Measurements from ENCODE around the gene MACROD2. TPM values are rescaled to one million over a fixed set of nuclear protein-coding genes. Genes with fewer than 3 reads are reported as not detected.

MACROD2 gene
- total and polyA plus RNA-seq, 9 donors = 3.7 to 25.5 (median 7.8) TPM

GRCh38 chr20:14550655-14551054 is 555.3 kb downstream of the MACROD2 start:
- H3K9me3 ChIP-seq = no peaks in the 10 kb centered on the region
- no peak overlapping the region for H3K4me3 ChIP-seq
- no peaks in the 10 kb centered on the region for H3K4me1 ChIP-seq (ENCODE audit: insufficient read depth)
- no peak for DNase-seq
- H3K27me3 ChIP-seq = no peaks in the 10 kb centered on the region
- no peaks in the 10 kb centered on the region for H3K36me3 ChIP-seq
- no peak for TF ChIP-seq EP300 (IDR thresholded peaks at IDR 0.05)
- no peak for TF ChIP-seq CTCF (IDR thresholded peaks at IDR 0.05)
- no peak for TF ChIP-seq POLR2A (IDR thresholded peaks at IDR 0.05)
- intact Hi-C loops (cut with DNase I) = no loop called here
- no peak overlapping the region for H3K27ac ChIP-seq

- TF ChIP-seq POLR2A (IDR thresholded peaks at IDR 0.05) (no peak), CTCF (IDR thresholded peaks at IDR 0.05) (no peak), EP300 (IDR thresholded peaks at IDR 0.05) (no peak)
- no peak for DNase-seq
- intact Hi-C loops (cut with DNase I) = loop anchor here in 1 of 4 donors (2.0 kb wide), 1 partner anchor 19 kb away; no protein-coding TSS in a partner anchor
- Histone ChIP-seq H3K9me3 (no peaks in the 10 kb centered on the region), H3K27ac (no peak overlapping the region), H3K4me3 (no peak overlapping the region), H3K36me3 (no peaks in the 10 kb centered on the region), H3K4me1 (ENCODE audit: insufficient read depth) (no peaks in the 10 kb centered on the region), H3K27me3 (no peaks in the 10 kb centered on the region)
- 69 to 72% (median 71%) methylated on average over 6 of the region's 6 CpGs for WGBS, 3 donors
Measured at GRCh38 chr20:14553774-14554534, 558.6 kb downstream of the MACROD2 start.

- intact Hi-C loops (cut with DNase I) = loop anchor here in 1 of 4 donors (2.0 kb wide), 1 partner anchor 21 kb away; no protein-coding TSS in a partner anchor
- H3K9me3 ChIP-seq = no peaks in the 10 kb centered on the region
- no peak overlapping the region for H3K4me3 ChIP-seq
- no peak for DNase-seq
- H3K27ac ChIP-seq = no peak overlapping the region
- no peaks in the 10 kb centered on the region for H3K4me1 ChIP-seq (ENCODE audit: insufficient read depth)
- 92 to 96% (median 95%) methylated on average over 3 of the region's 3 CpGs for WGBS, 3 donors
- TF ChIP-seq EP300 (IDR thresholded peaks at IDR 0.05) (no peak), POLR2A (IDR thresholded peaks at IDR 0.05) (no peak), CTCF (IDR thresholded peaks at IDR 0.05) (no peak)
- no peaks in the 10 kb centered on the region for H3K27me3 ChIP-seq
- H3K36me3 ChIP-seq = no peaks in the 10 kb centered on the region
Measured at GRCh38 chr20:14555676-14556075, 560.4 kb downstream of the MACROD2 start.

GRCh38 chr20:14556206-14556605 is 560.9 kb downstream of the MACROD2 start:
- no peaks in the 10 kb centered on the region for H3K4me1 ChIP-seq (ENCODE audit: insufficient read depth)
- intact Hi-C loops (cut with DNase I) = no loop called here
- 63 to 70% (median 66%) methylated on average over 2 of the region's 2 CpGs for WGBS, 3 donors
- no peak overlapping the region for H3K4me3 ChIP-seq
- no peak overlapping the region for H3K27ac ChIP-seq
- DNase-seq = no peak
- H3K27me3 ChIP-seq = no peaks in the 10 kb centered on the region
- no peaks in the 10 kb centered on the region for H3K9me3 ChIP-seq
- no peaks in the 10 kb centered on the region for H3K36me3 ChIP-seq
- no peak for TF ChIP-seq CTCF (IDR thresholded peaks at IDR 0.05)
- TF ChIP-seq EP300 (IDR thresholded peaks at IDR 0.05) = no peak
- no peak for TF ChIP-seq POLR2A (IDR thresholded peaks at IDR 0.05)

Measured in ovary (tissue), 9 donors.